HG02938 (cell line): ENCODE data around the gene HCLS1.
A peak's percentile ranks its signal among the peaks of the same experiment; 100 is the strongest.

Experiments used
- ATAC-seq: cut with Tn5 transposase; IDR thresholded peaks from one replicate; pipeline ENCODE4 v1.9.1; 2021; ENCODE audit warnings: mild to moderate bottlenecking, moderate library complexity; ENCODE audit not compliant: unreplicated experiment

HCLS1 gene

DNA sequence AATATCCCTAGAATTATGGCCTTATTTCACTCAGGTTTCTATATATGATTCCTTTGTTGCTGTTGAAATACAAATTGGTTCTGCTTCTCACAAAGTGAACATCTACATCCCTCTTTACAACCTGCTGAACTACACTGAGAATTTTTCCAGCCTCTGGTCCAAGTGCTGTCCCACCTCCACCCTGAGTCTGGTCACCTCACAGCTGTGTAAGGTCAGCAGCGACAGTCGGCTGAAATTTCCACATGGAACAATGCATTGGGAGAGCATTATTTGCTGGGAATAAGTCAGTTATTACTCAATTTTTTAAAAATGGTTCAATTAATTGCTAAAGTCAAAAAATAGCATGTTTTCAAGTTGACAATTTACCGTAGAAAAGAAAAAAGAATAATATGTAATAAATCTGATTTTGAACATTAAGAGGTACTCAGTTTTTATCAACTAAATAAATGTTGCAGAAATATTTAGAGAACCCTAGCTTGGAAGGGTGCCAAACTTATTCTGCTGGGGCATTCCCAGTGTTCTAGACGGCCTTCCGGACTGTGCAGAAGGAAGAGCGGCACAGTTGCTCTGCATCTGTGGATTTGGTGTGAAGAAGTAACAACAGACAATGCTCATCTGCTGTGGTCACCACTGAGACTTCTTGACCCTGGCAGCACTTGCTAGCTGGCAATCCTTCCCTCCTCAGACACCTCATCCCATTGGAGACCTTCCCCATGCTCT is 1.8 kb downstream of the HCLS1 start:
- ATAC-seq: no peak

- ATAC-seq: peak; percentile 87
Observed at GRCh38 chr3:121654493-121655385, 6.0 kb downstream of the HCLS1 start.

GRCh38 chr3:121651684-121652083 is 9.0 kb downstream of the HCLS1 start:
- no peak for ATAC-seq

- ATAC-seq: no peak
Observed at GRCh38 chr3:121649645-121650044, 11.1 kb downstream of the HCLS1 start.

DNA sequence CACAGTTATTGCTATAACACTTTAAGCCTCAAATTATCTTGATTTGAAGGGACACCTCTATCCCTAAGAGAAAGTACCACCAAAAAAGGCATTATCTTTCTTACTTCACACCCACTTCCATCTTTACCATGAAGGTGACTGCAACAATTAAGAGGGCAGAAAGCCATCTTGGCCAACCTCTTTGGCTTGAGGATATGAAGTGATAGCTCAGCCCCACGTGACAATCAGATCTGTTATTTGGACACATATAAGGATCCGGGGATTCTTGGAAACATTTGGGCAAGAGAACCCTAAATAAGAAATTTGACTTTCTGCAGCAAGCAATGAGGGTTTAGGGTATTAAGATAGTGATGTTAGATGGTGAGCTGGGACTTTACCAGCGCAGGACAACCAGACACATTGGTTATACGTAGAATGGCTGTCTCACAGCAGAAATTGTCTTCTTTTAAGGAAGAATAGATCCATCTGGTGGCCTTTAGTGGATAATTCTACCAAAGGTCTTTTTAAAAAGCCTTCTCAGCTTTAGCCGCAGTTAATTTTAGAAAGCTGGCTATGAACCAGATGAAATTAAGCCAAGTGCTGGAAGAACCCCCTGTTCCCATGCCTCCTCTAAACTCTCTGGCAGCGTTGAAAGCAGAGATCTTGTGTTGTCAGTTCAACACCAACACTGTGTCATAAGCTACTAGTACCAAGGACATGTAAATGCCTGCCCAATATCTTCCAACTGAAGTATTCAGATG is 12.3 kb downstream of the HCLS1 start:
- ATAC-seq: no peak

- no peak for ATAC-seq
Observed at GRCh38 chr3:121645054-121645453, 15.6 kb downstream of the HCLS1 start.

- no peak for ATAC-seq
Observed at GRCh38 chr3:121642601-121643314, 17.9 kb downstream of the HCLS1 start.

DNA sequence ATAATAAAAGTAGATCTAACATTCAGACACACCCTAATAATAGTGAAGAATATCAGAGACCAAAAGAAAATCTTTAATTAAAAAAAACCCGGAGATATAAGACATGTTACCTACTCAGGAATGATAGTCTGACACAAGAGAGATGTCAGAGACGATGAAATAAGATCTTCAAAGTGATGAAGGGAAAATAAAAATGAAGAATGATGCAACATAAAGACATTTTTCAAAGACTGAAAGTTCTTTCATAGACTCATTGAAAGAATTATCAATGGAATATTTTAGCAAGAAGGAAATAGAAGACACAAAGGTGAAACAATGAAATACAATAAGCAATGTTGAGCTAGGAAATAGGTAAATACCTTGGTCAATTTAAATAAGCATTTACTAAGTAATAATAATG is 19.6 kb downstream of the HCLS1 start:
- no peak for ATAC-seq

DNA sequence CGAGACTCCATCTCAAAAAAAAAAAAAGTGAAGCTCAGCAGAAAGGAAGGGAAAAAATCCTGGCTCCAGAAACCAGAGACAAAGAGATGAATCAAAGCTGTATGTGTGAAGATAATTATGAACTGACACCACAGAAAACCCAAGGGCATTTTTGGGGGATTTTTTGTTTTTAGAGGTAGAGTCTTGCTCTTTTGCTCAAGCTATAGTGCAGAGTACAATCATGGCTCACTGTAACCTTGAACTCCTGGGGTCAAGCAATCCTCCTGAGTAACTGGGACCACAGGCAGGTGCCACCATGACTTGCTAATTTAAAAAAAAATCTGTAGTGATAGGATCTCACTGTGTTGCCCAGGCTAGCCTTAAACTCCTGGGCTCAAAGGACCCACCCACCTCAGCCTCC is 22.8 kb downstream of the HCLS1 start:
- ATAC-seq: no peak

- ATAC-seq: peak; percentile 55
Observed at GRCh38 chr3:121630355-121630754, 30.3 kb downstream of the HCLS1 start.

GRCh38 chr3:121629601-121630000 is 31.1 kb downstream of the HCLS1 start:
- no peak for ATAC-seq

GRCh38 chr3:121627622-121628021 is 33.1 kb downstream of the HCLS1 start:
- ATAC-seq: no peak

DNA sequence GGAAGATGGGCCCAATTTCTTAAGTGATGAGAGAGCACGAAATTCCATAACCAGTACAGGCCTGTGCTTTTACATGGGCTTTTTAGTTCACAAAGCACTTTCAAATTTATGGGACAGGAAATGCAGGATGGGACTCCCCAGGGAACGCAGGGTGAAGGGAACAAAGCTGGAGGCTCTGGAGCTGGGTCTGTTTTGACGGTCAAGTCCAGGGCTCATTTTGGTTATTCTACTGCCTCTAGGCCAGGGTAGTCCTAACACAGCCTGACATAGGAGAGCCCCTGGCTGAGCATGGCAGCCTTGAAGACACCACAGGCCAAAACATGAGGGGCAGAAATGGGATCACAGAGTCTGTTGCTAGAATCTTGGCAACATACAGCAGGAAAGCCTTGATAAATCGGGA is 33.5 kb downstream of the HCLS1 start:
- no peak for ATAC-seq

DNA sequence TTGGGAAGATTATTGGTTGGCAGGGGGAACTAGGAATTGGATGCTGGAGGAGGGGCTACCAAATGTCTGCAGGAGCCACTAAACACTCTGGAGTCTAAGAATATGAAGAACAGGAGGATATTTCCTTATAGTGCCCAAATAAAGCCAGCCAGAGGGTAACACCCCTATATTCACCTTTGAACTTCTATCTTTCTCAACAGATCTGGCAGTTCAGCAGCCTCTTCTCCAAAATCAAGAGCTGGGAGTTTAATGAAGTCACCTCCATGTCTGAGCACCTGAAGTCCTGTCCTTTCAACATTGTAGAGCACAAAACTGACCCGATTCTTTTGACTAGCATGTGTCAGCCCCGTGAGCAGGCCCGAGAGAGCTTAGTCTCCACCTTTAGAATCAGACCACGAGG is 34.2 kb downstream of the HCLS1 start:
- no peak for ATAC-seq

DNA sequence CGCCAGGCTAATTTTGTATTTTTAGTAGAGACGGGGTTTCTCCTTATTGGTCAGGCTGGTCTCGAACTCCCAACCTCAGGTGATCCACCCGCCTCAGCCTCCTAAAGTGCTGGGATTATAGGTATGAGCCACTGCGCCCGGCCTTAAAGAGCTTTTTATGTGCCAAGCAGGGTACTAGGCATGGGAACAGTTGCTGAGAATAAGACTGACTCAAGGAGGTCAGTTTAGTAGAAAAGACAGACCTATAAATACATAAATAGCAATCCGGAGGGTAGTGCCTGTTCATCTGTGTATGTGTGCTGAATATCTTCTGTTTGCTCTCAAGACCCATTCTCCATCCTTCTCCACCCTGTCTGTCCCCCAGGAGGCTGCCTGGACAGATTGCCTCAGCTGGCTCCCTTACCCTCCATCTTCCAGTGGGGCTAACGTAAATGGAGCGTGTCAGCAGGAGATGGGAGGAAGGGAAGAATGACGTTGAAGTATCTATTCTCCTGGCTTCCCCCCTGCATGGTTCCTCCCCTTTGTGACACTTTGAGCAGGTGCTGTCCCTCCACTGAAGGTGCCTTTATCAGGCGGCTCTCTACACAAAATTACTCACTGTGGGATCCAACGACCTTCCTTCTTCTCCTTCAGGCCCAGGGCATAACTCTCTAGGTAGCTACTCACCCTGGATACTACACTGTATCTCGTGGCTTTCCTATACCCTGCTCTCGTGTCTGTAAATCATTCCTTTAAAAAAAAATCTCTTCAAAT is 36.4 kb downstream of the HCLS1 start:
- ATAC-seq: no peak

- ATAC-seq: no peak
Observed at GRCh38 chr3:121621491-121621890, 39.2 kb downstream of the HCLS1 start.

GRCh38 chr3:121619691-121620090 is 41.0 kb downstream of the HCLS1 start:
- no peak for ATAC-seq

DNA sequence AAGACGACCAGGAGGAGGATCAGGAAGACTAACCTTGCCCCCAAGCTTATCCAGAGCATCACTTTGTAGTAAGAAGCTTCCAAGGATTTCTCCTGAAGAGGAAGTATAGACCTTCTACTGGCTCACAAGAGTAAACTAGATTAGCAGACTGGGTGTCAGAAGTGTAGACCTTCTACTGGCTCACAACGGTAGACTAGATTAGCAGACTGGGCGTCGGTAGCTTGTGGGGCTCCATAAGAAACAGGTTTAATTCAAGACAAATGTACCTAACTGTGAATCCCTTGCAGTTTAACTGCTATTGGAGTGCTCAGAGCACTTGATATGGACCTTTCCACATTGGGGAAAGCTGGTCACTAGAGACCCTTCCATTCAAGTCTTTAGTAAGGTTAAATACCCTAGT is 54.6 kb downstream of the HCLS1 start:
- no peak for ATAC-seq

DNA sequence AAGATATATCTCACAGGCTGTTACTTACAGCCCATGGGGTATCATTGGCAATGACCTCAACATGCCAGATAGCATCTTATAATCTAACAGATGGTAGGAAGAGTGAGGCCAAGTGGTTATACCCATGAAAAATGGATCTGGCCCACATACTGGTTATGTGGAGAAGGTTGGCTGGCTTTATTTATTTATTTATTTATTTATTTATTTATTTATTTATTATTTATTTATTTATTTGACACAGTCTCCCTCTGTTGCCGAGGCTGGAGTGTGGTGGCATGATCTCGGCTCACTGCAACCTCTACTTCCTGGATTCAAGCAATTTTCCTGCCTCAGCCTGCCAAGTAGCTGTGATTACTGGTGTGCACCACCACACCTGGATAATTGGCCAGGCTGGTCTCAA is 55.9 kb downstream of the HCLS1 start:
- no peak for ATAC-seq

- ATAC-seq: no peak
Observed at GRCh38 chr3:121601212-121601812, 59.4 kb downstream of the HCLS1 start.
